ENCODE results near the gene GHRHR. TPM values are rescaled to one million over a fixed set of nuclear protein-coding genes. Genes with fewer than 3 reads are reported as not detected.

The GHRHR gene
- polyA plus RNA-seq, 3 donors: not detected

- no peak for TF ChIP-seq CTCF (IDR thresholded peaks at IDR 0.05)
- Mint-ChIP-seq H3K4me3 (no peak overlapping the region), H3K36me3 (no peaks in the 10 kb centered on the region), H3K4me1 (peaks cover 4% of the 10 kb centered on the region), H3K9me3 (peaks cover 0 to 5% (median 2%) of the 10 kb centered on the region in 7 donors), H3K27me3 (ENCODE audit: low read depth in 3 of 3) (peaks cover 11 to 18% (median 18%) of the 10 kb centered on the region in 3 donors), H3K27ac (no peak overlapping the region)
- Histone ChIP-seq H3K36me3 (replicated peaks in 1 of 2; ENCODE audit: control insufficient read depth in 1 of 2, insufficient read depth in 2 of 2, low read length in 2 of 2) (no peaks in the 10 kb centered on the region), H3K4me1 (ENCODE audit: control insufficient read depth in 1 of 2, insufficient read depth in 2 of 2, low read length in 2 of 2) (peaks cover 0 to 4% of the 10 kb centered on the region in 2 donors), H3K27ac (ENCODE audit: low read depth in 1 of 2, low read length in 2 of 2) (no peak overlapping the region), H3K9me3 (replicated peaks in 1 of 2; ENCODE audit: control insufficient read depth in 1 of 2, insufficient read depth in 1 of 2, low read length in 2 of 2) (no peaks in the 10 kb centered on the region), H3K9ac (ENCODE audit: insufficient read depth, low read length, poor library complexity, severe bottlenecking) (no peak overlapping the region), H4K20me1 (ENCODE audit: insufficient read depth, low read length) (no peaks in the 10 kb centered on the region), H3K27me3 (ENCODE audit: control insufficient read depth in 2 of 2, insufficient read depth in 2 of 2, low read length in 2 of 2) (no peaks in the 10 kb centered on the region), H3K4me2 (replicated peaks; ENCODE audit: extremely low read depth, low read length, poor library complexity, severe bottlenecking) (no peak overlapping the region), H3K4me3 (replicated peaks in 1 of 3; ENCODE audit: low read depth in 2 of 3, low read length in 3 of 3) (no peak overlapping the region), H3K79me2 (ENCODE audit: insufficient read depth, low read length) (no peaks in the 10 kb centered on the region), H2AFZ (ENCODE audit: insufficient read depth, low read depth, low read length, poor library complexity, severe bottlenecking) (no peak overlapping the region)
- DNase-seq: no peak
- intact Hi-C loops (cut with micrococcal nuclease): no loop called here
- WGBS (ENCODE audit: insufficient coverage): 90% methylated on average over 5 of the region's 5 CpGs
Observed at GRCh38 chr7:31007634-31008033, 43.9 kb downstream of the GHRHR start.

- DNase-seq: no peak
- Histone ChIP-seq H3K79me2 (ENCODE audit: insufficient read depth, low read length) (no peaks in the 10 kb centered on the region), H3K9ac (ENCODE audit: insufficient read depth, low read length, poor library complexity, severe bottlenecking) (no peak overlapping the region), H3K27me3 (ENCODE audit: control insufficient read depth in 2 of 2, insufficient read depth in 2 of 2, low read length in 2 of 2) (no peaks in the 10 kb centered on the region), H3K27ac (ENCODE audit: low read depth in 1 of 2, low read length in 2 of 2) (no peak overlapping the region), H2AFZ (ENCODE audit: insufficient read depth, low read depth, low read length, poor library complexity, severe bottlenecking) (no peak overlapping the region), H3K4me3 (replicated peaks in 1 of 3; ENCODE audit: low read depth in 2 of 3, low read length in 3 of 3) (no peak overlapping the region), H4K20me1 (ENCODE audit: insufficient read depth, low read length) (no peaks in the 10 kb centered on the region), H3K4me1 (ENCODE audit: control insufficient read depth in 1 of 2, insufficient read depth in 2 of 2, low read length in 2 of 2) (peaks cover 0 to 4% of the 10 kb centered on the region in 2 donors), H3K36me3 (replicated peaks in 1 of 2; ENCODE audit: control insufficient read depth in 1 of 2, insufficient read depth in 2 of 2, low read length in 2 of 2) (no peaks in the 10 kb centered on the region), H3K9me3 (replicated peaks in 1 of 2; ENCODE audit: control insufficient read depth in 1 of 2, insufficient read depth in 1 of 2, low read length in 2 of 2) (no peaks in the 10 kb centered on the region), H3K4me2 (replicated peaks; ENCODE audit: extremely low read depth, low read length, poor library complexity, severe bottlenecking) (no peak overlapping the region)
- H3K27ac Mint-ChIP-seq: no peak overlapping the region
- TF ChIP-seq CTCF (IDR thresholded peaks at IDR 0.05): no peak
- H3K9me3 Mint-ChIP-seq: peaks cover 0 to 2% (median 0%) of the 10 kb centered on the region in 7 donors
- no peaks in the 10 kb centered on the region for H3K36me3 Mint-ChIP-seq
- no peak overlapping the region for H3K4me3 Mint-ChIP-seq
- H3K27me3 Mint-ChIP-seq (ENCODE audit: low read depth in 3 of 3): peaks cover 7 to 13% (median 10%) of the 10 kb centered on the region in 3 donors
- intact Hi-C loops (cut with micrococcal nuclease): no loop called here
- 90% methylated on average over 1 of the region's 3 CpGs for WGBS (ENCODE audit: insufficient coverage)
- peaks cover 7% of the 10 kb centered on the region for H3K4me1 Mint-ChIP-seq
Observed at GRCh38 chr7:31014826-31015225, 51.1 kb downstream of the GHRHR start.

Data from CD14-positive monocyte (primary cell).